GM10266 (cell line): Measurements from ENCODE around the gene SLC17A4.
A peak's percentile ranks its signal among the peaks of the same experiment; 100 is the strongest.

Experiments
- DNase-seq: peaks from one replicate; pipeline ENCODE4 v3.0.0; 2012; ENCODE audit errors: extremely low spot score
- CTCF ChIP-seq: IDR thresholded peaks from 2 replicates; pipeline ENCODE4 v1.5.1; 2012; ENCODE audit warnings: mild to moderate bottlenecking, low read depth; ENCODE audit not compliant: control insufficient read depth, insufficient read depth; ENCODE audit errors: missing control alignments

SLC17A4 gene

DNA sequence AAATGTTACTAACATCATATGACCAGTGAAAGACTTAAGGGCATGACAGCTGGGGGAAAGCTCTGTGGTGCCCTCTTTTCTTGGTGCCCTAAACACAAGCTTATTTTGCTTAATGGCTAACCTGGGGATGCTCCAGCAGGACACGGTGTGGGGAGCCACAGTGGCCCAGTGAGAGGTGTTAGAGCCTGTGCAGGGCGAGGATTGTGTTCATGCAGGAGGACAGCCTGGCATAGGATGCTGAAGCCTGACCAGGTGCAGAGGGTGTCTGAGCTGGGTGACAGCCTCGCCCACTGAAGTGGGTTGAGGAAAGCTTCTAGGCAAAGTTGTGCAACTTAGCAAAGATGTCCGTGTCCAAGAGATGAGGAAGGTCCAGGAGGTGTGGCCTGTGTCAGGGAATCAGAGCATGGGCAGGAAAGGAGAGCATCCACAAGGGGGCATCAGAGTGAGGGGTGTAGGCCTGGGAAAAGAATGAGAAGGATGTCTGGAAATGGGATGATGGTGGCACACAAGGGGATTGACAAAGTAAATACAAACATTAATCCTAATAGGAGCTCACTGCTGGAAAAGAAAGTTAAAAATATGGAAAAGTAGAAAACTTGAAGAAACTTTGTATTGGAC lies 33.9 kb downstream of the SLC17A4 start:
- peak; percentile 46 for TF ChIP-seq CTCF
- DNase-seq: peak; percentile 24

- DNase-seq: no peak
- TF ChIP-seq CTCF: no peak
These were observed 34.9 kb downstream of the SLC17A4 start for GRCh38 chr6:25789475-25789874.

GRCh38 chr6:25792016-25792415 lies 37.5 kb downstream of the SLC17A4 start:
- no peak for TF ChIP-seq CTCF
- no peak for DNase-seq

- DNase-seq: no peak
- no peak for TF ChIP-seq CTCF
These were observed 39.4 kb downstream of the SLC17A4 start for GRCh38 chr6:25793970-25794369.

- no peak for TF ChIP-seq CTCF
These were observed 40.2 kb downstream of the SLC17A4 start for GRCh38 chr6:25794784-25795183.

DNA sequence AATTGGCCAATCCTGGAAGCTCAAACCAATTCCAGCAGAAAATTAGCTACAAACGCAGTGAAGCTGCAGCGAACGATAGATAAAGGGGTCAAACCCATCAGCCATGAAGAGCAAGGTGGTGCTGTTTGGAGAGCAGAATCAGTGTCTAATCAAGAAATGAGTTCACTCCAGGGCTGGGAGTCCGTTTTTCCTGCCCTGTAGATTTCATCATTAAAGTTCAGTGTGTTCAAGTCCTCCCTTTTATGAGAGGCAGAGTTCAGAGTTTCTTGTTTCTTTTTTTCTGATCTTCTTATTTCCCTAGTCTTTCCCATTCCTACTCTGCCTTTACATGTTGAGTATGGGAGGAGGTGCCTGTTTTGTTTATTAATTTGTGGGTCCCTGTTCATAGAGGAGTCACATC lies 46.9 kb downstream of the SLC17A4 start:
- DNase-seq: no peak
- TF ChIP-seq CTCF: no peak

More at GRCh38 chr6:25794784-25795183, 40.2 kb downstream of the SLC17A4 start:
- no peak for DNase-seq

- no peak for DNase-seq
- TF ChIP-seq CTCF: no peak
These were observed 50.3 kb downstream of the SLC17A4 start for GRCh38 chr6:25804804-25805203.
